Lower leg skin (tissue), 4 donors: ENCODE measurements around the gene POLA1. TPM values are rescaled to one million over a fixed set of nuclear protein-coding genes. Genes with fewer than 3 reads are reported as not detected.

Source experiments
- DNase-seq, 2 donors: peaks; one replicate each; pipeline ENCODE4 v3.0.0-alpha.2; 2019; ENCODE audit warnings: low spot score in 2 of 2
- H3K4me3 ChIP-seq: fragments of 200-600 bp; sonication (generic); 2 replicates; pipeline ENCODE4 v1.5.1; 2017; ENCODE audit warnings: mild to moderate bottlenecking, low read depth; ENCODE audit not compliant: poor library complexity, severe bottlenecking
- POLR2A ChIP-seq, 2 donors: fragments of 450-650 bp; IDR thresholded peaks; one replicate each; pipeline ENCODE4 v1.6.1; 2016 to 2017; ENCODE audit warnings: antibody characterized with exemption in 2 of 2, mild to moderate bottlenecking in 1 of 2, moderate library complexity in 1 of 2
- WGBS, 2 donors: methylation state at CpG; one replicate each; pipeline ENCODE4 v1.1.5; 2018; 5-methylcytosine and 5-hydroxymethylcytosine counted together
- intact Hi-C: fragments of 100-400 bp; cut with DNase I; formaldehyde crosslinking; loops from one replicate; pipeline ENCODE4 v1.15.0; 2023; ENCODE audit warnings: low total_unique reads
- total RNA-seq, 4 donors: library from RNA; depleted of rRNA; stranded (reverse); fragments of >200 nt; gene quantifications; one replicate each; pipeline ENCODE4 v1.1.0, GENCODE V29; 2016
- TF ChIP-seq, protein P1 (sequence below), 3 donors: fragments of 450-650 bp; IDR thresholded peaks; one replicate each; pipeline ENCODE4 v1.5.1; 2016; ENCODE audit warnings: antibody characterized with exemption in 3 of 3, mild to moderate bottlenecking in 3 of 3, moderate library complexity in 2 of 3

The POLA1 gene
- total RNA-seq, 4 donors from 2014 or later: 7.1 to 12.5 (median 8.1) TPM

DNA sequence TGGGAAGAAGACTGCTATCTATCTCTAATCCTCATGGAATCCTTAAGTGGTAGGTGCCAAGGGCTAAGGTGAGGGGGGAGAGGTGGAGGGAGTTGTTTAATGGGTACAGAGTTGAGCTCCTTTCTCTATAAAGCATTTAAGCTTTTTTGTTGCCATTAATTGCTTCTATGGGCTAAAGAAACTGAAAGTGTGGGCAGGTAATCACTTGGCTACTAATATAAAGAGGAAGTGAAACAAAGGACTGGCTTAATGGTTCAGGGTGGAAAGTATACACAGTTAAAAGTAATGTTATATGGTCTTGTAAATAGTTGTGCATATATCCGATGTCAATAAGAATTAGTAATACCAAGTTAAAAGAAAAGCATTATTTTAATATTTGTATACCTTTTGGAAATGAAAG lies 83.9 kb downstream of the POLA1 start:
- intact Hi-C loops: no loop called here
- DNase-seq: no peak
- WGBS, 2 donors: 81 to 95% methylated on average over 1 of the region's 1 CpG
- H3K4me3 ChIP-seq: no peak overlapping the region
- TF ChIP-seq, protein P1, sequence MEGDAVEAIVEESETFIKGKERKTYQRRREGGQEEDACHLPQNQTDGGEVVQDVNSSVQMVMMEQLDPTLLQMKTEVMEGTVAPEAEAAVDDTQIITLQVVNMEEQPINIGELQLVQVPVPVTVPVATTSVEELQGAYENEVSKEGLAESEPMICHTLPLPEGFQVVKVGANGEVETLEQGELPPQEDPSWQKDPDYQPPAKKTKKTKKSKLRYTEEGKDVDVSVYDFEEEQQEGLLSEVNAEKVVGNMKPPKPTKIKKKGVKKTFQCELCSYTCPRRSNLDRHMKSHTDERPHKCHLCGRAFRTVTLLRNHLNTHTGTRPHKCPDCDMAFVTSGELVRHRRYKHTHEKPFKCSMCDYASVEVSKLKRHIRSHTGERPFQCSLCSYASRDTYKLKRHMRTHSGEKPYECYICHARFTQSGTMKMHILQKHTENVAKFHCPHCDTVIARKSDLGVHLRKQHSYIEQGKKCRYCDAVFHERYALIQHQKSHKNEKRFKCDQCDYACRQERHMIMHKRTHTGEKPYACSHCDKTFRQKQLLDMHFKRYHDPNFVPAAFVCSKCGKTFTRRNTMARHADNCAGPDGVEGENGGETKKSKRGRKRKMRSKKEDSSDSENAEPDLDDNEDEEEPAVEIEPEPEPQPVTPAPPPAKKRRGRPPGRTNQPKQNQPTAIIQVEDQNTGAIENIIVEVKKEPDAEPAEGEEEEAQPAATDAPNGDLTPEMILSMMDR (IDR thresholded peaks at IDR 0.05): no peak
- TF ChIP-seq POLR2A (IDR thresholded peaks at IDR 0.05): no peak

DNA sequence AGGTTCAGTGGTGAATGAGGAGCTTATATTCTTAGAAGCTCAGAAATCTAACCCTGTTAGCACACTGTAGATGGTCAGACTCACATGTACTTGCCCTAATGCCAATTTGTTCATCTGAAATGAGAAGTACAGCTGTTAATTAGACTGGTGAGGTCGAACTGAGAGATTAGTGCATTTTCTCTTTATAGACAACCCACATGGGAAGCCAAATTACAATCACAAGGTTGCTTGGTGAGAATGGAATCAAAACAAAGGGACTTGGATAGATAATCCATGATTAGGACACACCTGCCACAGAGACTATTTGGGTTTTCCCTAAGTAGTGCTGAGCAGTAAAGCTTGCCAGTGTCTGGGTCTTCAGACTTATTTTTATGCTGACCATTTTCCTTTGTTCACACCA lies 88.3 kb downstream of the POLA1 start:
- WGBS, 2 donors: 25 to 60% methylated on average over 1 of the region's 1 CpG
- no peak for DNase-seq
- TF ChIP-seq, protein P1 (IDR thresholded peaks at IDR 0.05): no peak
- intact Hi-C loops: no loop called here
- H3K4me3 ChIP-seq: no peak overlapping the region

DNA sequence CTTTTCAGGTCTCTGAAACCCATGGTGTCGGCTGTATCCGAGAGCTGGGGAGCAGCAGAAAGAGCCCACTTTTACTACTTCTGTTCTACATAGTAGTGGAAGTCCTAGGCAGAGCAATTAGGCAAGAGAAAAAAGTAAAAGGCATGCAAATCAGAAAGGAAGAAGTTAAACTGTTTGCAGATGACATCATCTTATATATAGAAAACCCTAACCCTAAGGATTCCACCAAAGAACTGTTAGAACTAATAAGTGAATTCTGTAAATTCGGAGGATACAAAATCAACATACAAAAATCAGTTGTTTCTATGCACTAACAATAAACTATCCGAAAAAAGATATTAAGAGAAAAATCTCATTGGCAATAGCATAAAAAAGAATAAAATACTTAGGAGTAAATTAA lies 95.3 kb downstream of the POLA1 start:
- 86 to 100% methylated on average over 4 of the region's 4 CpGs for WGBS, 2 donors
- TF ChIP-seq POLR2A (IDR thresholded peaks at IDR 0.05): no peak
- TF ChIP-seq, protein P1 (IDR thresholded peaks at IDR 0.05): no peak
- no peak overlapping the region for H3K4me3 ChIP-seq
- intact Hi-C loops: no loop called here
- DNase-seq: no peak

DNA sequence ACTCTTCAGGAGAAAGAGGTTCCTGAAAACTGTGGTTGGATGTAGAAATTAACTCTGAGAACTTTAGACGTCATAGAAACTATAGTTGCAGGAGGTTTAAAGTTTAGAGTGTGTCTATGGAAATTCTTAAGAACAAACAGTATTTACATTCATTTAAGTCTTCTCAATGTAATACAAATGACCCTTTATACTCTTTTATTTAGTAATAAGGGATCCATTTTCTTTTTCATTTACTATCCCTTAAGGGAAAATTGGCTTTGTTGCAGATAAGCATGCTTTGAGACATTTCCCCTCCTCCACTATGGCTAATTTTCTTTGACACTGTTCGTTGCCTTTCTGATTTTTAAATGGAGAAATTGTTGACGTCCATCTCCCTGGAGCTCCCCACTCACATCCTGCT lies 96.4 kb downstream of the POLA1 start:
- 43 to 76% methylated on average over 3 of the region's 3 CpGs for WGBS, 2 donors
- no peak for DNase-seq
- intact Hi-C loops: no loop called here
- H3K4me3 ChIP-seq: no peak overlapping the region
- TF ChIP-seq, protein P1 (IDR thresholded peaks at IDR 0.05): no peak
- no peak for TF ChIP-seq POLR2A (IDR thresholded peaks at IDR 0.05)

DNA sequence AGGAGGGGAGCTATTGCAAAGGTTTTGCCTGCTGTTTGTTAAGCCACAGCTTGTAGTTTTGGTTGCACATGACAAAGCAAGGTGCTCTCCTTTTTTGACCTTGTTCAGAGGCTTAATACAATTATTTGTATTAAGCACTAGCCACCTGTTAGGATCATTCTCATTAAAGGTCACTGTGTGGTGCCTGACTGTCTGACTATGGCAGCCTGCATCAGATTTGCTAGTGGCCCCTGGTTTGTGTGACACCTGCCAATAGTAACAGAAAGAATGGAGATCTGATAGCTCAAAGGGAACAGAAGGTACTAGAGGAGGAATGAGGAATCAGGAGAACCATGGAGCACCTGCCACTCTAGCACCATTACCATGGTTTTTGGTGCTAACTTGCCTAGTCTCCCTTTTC lies 102.5 kb downstream of the POLA1 start:
- TF ChIP-seq POLR2A (IDR thresholded peaks at IDR 0.05): no peak
- TF ChIP-seq, protein P1 (IDR thresholded peaks at IDR 0.05): no peak
- DNase-seq: no peak
- intact Hi-C loops: no loop called here
- no peak overlapping the region for H3K4me3 ChIP-seq

DNA sequence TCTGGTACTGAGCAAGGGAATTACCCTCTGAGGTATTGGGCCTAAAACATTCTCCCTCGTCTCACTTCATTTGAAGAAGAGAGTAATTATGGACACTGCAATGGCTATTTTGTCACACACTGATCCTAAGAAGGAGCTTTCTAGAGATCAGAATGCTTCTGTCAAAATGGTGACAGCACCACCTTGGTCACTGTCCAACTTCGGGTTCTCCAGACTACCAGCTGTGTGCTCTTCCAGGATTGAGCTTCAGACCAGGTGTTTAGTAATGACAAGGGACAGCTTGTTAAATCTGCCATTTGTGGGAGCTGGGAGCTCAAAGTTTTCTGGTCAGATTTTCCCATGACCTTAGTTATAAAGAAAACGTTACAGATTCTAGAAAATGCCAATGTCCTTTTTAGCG lies 105.4 kb downstream of the POLA1 start:
- no peak for DNase-seq
- H3K4me3 ChIP-seq: no peak overlapping the region
- TF ChIP-seq, protein P1 (IDR thresholded peaks at IDR 0.05): no peak
- no peak for TF ChIP-seq POLR2A (IDR thresholded peaks at IDR 0.05)
- 72 to 89% methylated on average over 4 of the region's 4 CpGs for WGBS, 2 donors
- intact Hi-C loops: no loop called here
